ENCODE measurements around the gene SRGN. TPM values are rescaled to one million over a fixed set of nuclear protein-coding genes. Genes with fewer than 3 reads are reported as not detected.
A peak's percentile ranks its signal among the peaks of the same experiment; 100 is the strongest.

The SRGN gene
- total and polyA plus RNA-seq, 10 of the 15 experiments (the other 5 are each of a cell fraction or from before 2014, with no cell fraction given) = 382 to 2,414 (median 885) TPM

GRCh38 chr10:69044546-69044945 lies 43.4 kb upstream of the SRGN start (continued):
- TF ChIP-seq E2F4 (IDR thresholded peaks at IDR 0.05; ENCODE audit: low read depth, low read length) = no peak
- TF ChIP-seq IRF5 (IDR thresholded peaks at IDR 0.05; ENCODE audit: borderline replicate concordance) = no peak
- no peak for TF ChIP-seq STAT3 (IDR thresholded peaks at IDR 0.05; ENCODE audit: low read depth, low read length)
- no peak for TF ChIP-seq SIX5 (IDR thresholded peaks at IDR 0.05; ENCODE audit: low read depth, low read length, severe bottlenecking)
- TF ChIP-seq NR2F1 (conservative IDR thresholded peaks at IDR 0.05) = no peak; the same call in 1 of the 2 replicates
- peak; percentile 25; the same call in 1 of the 2 replicates for TF ChIP-seq NBN (IDR thresholded peaks at IDR 0.05)
- no peak for TF ChIP-seq GABPA (IDR thresholded peaks at IDR 0.05; ENCODE audit: low read depth)
- 0 out of 2 replicates have a peak, but pooled peaks have one; percentile 23 for TF ChIP-seq NFYB (IDR thresholded peaks at IDR 0.05; ENCODE audit: insufficient read depth, low read depth, low read length)
- no peak for TF ChIP-seq ETV6 (conservative IDR thresholded peaks at IDR 0.05 in 1 of 2, IDR thresholded peaks at IDR 0.05 in 1 of 2; ENCODE audit: borderline replicate concordance in 1 of 2, low read depth in 1 of 2)
- TF ChIP-seq KLF5 (IDR thresholded peaks at IDR 0.05; ENCODE audit: partially characterized antibody) = no peak
- no peak for TF ChIP-seq CBX5 (IDR thresholded peaks at IDR 0.05; ENCODE audit: low read depth)

Data from GM12878 (cell line).